Smooth muscle cell (in vitro differentiated cells): ENCODE results near the gene RBM23. TPM values are rescaled to one million over a fixed set of nuclear protein-coding genes. Genes with fewer than 3 reads are reported as not detected.

ENCODE experiments used
- DNase-seq: peaks from one replicate; lab custom pipeline; 2025; ENCODE audit not compliant: unreplicated experiment; lab: John Stamatoyannopoulos, UW
- H2AFZ ChIP-seq: fragments of 200-600 bp; sonication (generic); 2 replicates; pipeline ENCODE4 v1.6.0; 2016; ENCODE audit warnings: antibody characterized with exemption, low read depth, mild to moderate bottlenecking
- H3F3A ChIP-seq: fragments of 200-600 bp; sonication (generic); 2 replicates; pipeline ENCODE4 v1.6.0; 2017; ENCODE audit warnings: antibody characterized with exemption, low read depth
- H3K27ac ChIP-seq: fragments of 200-600 bp; sonication (generic); 2 replicates; pipeline ENCODE4 v1.5.1; 2016; ENCODE audit warnings: low read depth, mild to moderate bottlenecking
- H3K27me3 ChIP-seq: fragments of 200-600 bp; sonication (generic); 2 replicates; pipeline ENCODE4 v1.6.1; 2016; ENCODE audit warnings: low read depth, mild to moderate bottlenecking
- H3K36me3 ChIP-seq: fragments of 200-600 bp; sonication (generic); 2 replicates; pipeline ENCODE4 v1.5.1; 2016; ENCODE audit warnings: low read depth
- H3K4me1 ChIP-seq: fragments of 200-600 bp; sonication (generic); 2 replicates; pipeline ENCODE4 v1.5.1; 2016; ENCODE audit warnings: low read depth
- H3K4me2 ChIP-seq: fragments of 200-600 bp; sonication (generic); 2 replicates; pipeline ENCODE4 v1.6.0; 2016; ENCODE audit warnings: mild to moderate bottlenecking
- H3K4me3 ChIP-seq: fragments of 200-600 bp; sonication (generic); 2 replicates; pipeline ENCODE4 v1.5.1; 2016; ENCODE audit warnings: mild to moderate bottlenecking
- H3K79me2 ChIP-seq: fragments of 200-600 bp; sonication (generic); 2 replicates; pipeline ENCODE4 v1.6.0; 2016; ENCODE audit warnings: low read depth, mild to moderate bottlenecking
- H3K9ac ChIP-seq: fragments of 200-600 bp; sonication (generic); 2 replicates; pipeline ENCODE4 v1.6.0; 2016; ENCODE audit warnings: low read depth
- H3K9me3 ChIP-seq: fragments of 200-600 bp; sonication (generic); replicated peaks from 2 replicates; pipeline ENCODE4 v1.5.1; 2016; ENCODE audit warnings: low read depth
- H4K20me1 ChIP-seq: fragments of 200-600 bp; sonication (generic); 2 replicates; pipeline ENCODE4 v1.6.0; 2016; ENCODE audit warnings: low read depth
- CTCF ChIP-seq: fragments of 200-600 bp; sonication (generic); IDR thresholded peaks from 2 replicates; pipeline ENCODE4 v1.5.1; 2017; ENCODE audit warnings: borderline replicate concordance, mild to moderate bottlenecking, antibody characterized with exemption; ENCODE audit not compliant: insufficient read depth, poor library complexity, severe bottlenecking
- WGBS: methylation state at CpG from one replicate; pipeline ENCODE4 v1.1.7; 2016; ENCODE audit warnings: low lambda C conversion rate; 5-methylcytosine and 5-hydroxymethylcytosine counted together
- polyA plus RNA-seq: library from polyadenylated mRNA; unstranded; fragments of >200 nt; fragmentation: Nextera tagmentation; extraction: Ambion mirVana; gene quantifications from 2 replicates; pipeline ENCODE4 v1.2.1, GENCODE V29; 2016
- total RNA-seq: library from RNA; depleted of rRNA; stranded (reverse); fragments of >200 nt; gene quantifications from 2 replicates; pipeline ENCODE4 v1.2.3, GENCODE V29; 2014

RBM23 gene
- total and polyA plus RNA-seq, 2 experiments from 2014 or later, result 59.3 to 112 TPM

DNA sequence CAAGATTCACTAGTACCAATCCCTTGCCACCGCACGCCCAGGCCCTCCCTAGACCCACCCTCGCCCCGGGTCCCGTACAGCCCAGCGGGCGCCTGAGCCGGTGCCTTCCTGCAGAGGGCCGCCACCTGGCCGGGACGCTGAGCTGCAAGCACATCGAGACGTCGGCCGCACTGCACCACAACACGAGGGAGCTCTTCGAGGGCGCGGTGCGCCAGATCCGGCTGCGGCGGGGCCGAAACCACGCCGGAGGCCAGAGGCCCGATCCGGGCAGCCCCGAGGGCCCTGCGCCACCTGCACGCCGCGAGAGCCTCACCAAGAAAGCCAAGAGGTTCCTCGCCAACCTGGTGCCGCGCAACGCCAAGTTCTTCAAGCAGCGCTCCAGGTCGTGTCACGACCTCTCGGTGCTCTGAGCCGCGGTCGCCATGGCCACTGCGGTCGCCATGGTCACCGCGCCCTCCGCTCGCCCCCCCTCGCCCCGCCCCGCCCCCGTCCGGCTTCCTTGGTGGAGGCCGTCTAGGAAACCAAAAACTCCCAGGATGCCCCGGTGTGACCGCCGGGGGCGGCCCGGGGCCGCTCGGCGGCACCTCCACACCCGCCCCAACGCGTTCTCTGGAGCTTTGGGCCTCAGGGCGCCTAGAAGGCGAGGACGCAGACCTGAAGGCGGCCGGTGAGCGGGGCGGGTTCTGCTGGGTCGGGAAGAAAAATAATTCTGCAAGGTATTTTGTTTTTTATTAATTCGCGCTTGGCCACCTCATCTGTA, 32.3 kb downstream of the RBM23 start:
- peak overlapping the region; percentile 51 for H3K27ac ChIP-seq
- H3K9me3 ChIP-seq, result no peaks in the 10 kb centered on the region
- DNase-seq, result peak; percentile 34

GRCh38 chr14:22885975-22886374, 33.0 kb downstream of the RBM23 start:
- H3K9me3 ChIP-seq, result no peaks in the 10 kb centered on the region
- H3K4me2 ChIP-seq, result peak overlapping the region; percentile 89
- H3K4me3 ChIP-seq, result no peak overlapping the region
- H3K79me2 ChIP-seq, result no peaks in the 10 kb centered on the region
- no peaks in the 10 kb centered on the region for H4K20me1 ChIP-seq
- DNase-seq, result no peak
- H3K4me1 ChIP-seq, result peaks cover 21% of the 10 kb centered on the region
- no peak overlapping the region for H2AFZ ChIP-seq
- H3K27ac ChIP-seq, result no peak overlapping the region
- H3K9ac ChIP-seq, result no peak overlapping the region
- WGBS, result 94% methylated on average over 21 of the region's 21 CpGs
- H3F3A ChIP-seq, result peaks cover 10% of the 10 kb centered on the region
- no peaks in the 10 kb centered on the region for H3K36me3 ChIP-seq
- H3K27me3 ChIP-seq, result no peaks in the 10 kb centered on the region
- TF ChIP-seq CTCF, result no peak

More for the DNA sequence above, 32.3 kb downstream of the RBM23 start:
- Histone ChIP-seq H3K79me2 (no peaks in the 10 kb centered on the region), H3F3A (peaks cover 10% of the 10 kb centered on the region), H3K4me3 (peak overlapping the region; percentile 60), H3K4me1 (peaks cover 21% of the 10 kb centered on the region), H3K4me2 (peak overlapping the region; percentile 89), H4K20me1 (no peaks in the 10 kb centered on the region), H3K36me3 (no peaks in the 10 kb centered on the region), H3K9ac (peak overlapping the region; percentile 49), H2AFZ (peak overlapping the region; percentile 86), H3K27me3 (no peaks in the 10 kb centered on the region)
- 6% methylated on average over 56 of the region's 77 CpGs for WGBS
- TF ChIP-seq CTCF, result no peak

GRCh38 chr14:22884738-22885523, 34.0 kb downstream of the RBM23 start:
- H3K4me2 ChIP-seq, result no peak overlapping the region
- no peaks in the 10 kb centered on the region for H3K79me2 ChIP-seq
- TF ChIP-seq CTCF, result no peak
- H3K36me3 ChIP-seq, result no peaks in the 10 kb centered on the region
- WGBS, result 92% methylated on average over 11 of the region's 11 CpGs
- H3K27me3 ChIP-seq, result no peaks in the 10 kb centered on the region
- no peak overlapping the region for H2AFZ ChIP-seq
- no peak for DNase-seq
- peaks cover 21% of the 10 kb centered on the region for H3K4me1 ChIP-seq
- no peak overlapping the region for H3K9ac ChIP-seq
- H3K4me3 ChIP-seq, result no peak overlapping the region
- peaks cover 10% of the 10 kb centered on the region for H3F3A ChIP-seq
- no peaks in the 10 kb centered on the region for H3K9me3 ChIP-seq
- H4K20me1 ChIP-seq, result no peaks in the 10 kb centered on the region
- no peak overlapping the region for H3K27ac ChIP-seq
